HUES6 (cell line): ENCODE measurements around the gene TMEM176B.

ENCODE experiments used
- H3K27ac ChIP-seq: 2 replicates; pipeline ENCODE4 v1.7.0; 2013; ENCODE audit warnings: low read depth, mild to moderate bottlenecking, low read length, inconsistent platforms
- H3K27me3 ChIP-seq: 2 replicates; pipeline ENCODE4 v1.6.1; 2013; ENCODE audit warnings: low read length; ENCODE audit not compliant: control insufficient read depth, insufficient read depth
- H3K36me3 ChIP-seq: 2 replicates; pipeline ENCODE4 v1.6.1; 2013; ENCODE audit warnings: low read length; ENCODE audit not compliant: control insufficient read depth, insufficient read depth
- H3K4me1 ChIP-seq: 2 replicates; pipeline ENCODE4 v1.6.1; 2013; ENCODE audit warnings: low read length; ENCODE audit not compliant: control insufficient read depth, insufficient read depth
- H3K4me3 ChIP-seq: 2 replicates; pipeline ENCODE4 v1.5.1; 2013; ENCODE audit warnings: low read depth, low read length
- H3K9ac ChIP-seq: one replicate; pipeline ENCODE4 v1.6.1; 2013; ENCODE audit warnings: mild to moderate bottlenecking, low read length
- H3K9me3 ChIP-seq: 2 replicates; pipeline ENCODE4 v1.6.1; 2013; ENCODE audit warnings: low read depth, low read length; ENCODE audit not compliant: control insufficient read depth, insufficient read depth

Gene TMEM176B

DNA sequence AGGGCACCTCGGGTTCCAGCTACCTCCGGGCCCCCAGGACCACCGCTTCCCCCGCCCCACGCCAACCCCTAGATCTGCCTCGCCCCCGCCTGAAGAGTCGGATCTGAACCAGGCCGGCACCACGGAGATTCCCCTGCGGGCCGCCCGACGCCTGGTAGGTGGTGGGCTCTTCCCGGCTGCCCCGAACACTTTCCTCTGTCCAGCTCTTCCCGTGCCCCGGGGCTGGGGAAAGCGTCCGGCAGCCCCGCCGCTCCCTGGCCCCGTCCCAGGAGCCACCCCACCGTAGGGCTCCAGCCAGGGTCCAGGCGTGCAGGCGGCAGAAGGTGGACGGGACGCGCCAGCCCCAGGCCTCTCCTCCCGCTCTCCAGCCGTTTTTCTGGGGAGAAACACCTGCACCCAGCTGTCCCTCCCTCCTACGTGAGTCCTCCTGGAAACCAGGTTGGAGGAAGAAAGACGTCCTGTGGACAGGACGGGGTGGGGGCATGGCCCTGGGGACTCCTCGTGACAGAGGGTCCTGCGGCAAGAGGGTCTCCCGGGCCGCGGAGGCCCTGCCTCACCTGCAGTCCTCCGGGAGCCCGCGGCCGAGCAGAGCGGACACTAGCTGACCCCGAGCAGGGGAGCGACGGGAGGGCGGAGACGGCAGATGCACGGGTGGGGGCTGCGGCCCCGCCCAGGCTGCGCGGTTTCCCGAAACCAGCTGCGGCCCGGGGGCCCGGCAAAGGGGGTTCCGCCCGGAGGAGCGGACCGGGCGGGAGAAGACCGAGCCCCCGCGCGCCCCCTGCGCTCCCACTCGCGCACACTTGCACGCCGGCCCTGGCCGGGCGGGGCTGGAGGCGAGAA, at the start of gene TMEM176B:
Gene TMEM176B (minus strand): TSS at position 624 of the 840 bp plus-strand sequence. CDS start 3,795 bp downstream, outside the sequence.
- Histone ChIP-seq H3K4me3 (peak within 1 kb of the TSS; percentile 59), H3K9me3 (no peaks in the 10 kb centered on the region), H3K4me1 (peaks cover 2% of the 10 kb centered on the region; the same call in 1 of the 2 replicates), H3K27me3 (peaks cover 99% of the 10 kb centered on the region), H3K9ac (no peak within 1 kb of the TSS), H3K27ac (no peak within 1 kb of the TSS), H3K36me3 (no peaks in the 10 kb centered on the region)

DNA sequence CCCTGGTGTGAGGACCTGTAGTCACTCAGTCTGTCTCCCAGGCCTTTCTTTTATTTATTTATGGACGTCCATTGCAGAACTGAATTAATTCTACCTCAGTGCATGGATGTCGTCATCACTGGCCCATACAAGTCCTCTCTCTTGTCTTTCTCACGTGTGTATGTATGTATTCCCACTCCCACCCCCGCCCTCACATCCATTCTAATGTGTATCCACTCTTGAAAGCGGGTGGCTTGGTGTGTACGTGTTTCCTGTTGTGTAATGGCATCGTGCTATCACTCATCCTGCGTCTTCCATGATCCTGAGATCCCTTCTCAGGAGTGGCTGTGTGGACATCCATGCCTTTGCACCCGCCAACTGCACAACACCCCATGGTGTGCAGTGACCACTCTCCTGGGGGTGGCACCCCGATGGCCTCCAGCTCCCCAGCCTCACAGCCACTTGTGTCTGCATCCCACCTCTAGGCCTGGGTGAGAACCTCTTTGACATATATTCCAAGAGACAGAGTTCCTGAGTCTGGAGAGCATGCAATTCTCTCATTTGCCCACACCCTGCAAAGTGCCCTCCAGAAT, 49.1 kb upstream of the TMEM176B start:
- Histone ChIP-seq H3K4me3 (no peak overlapping the region), H3K9me3 (no peaks in the 10 kb centered on the region), H3K9ac (no peak overlapping the region), H3K27ac (no peak overlapping the region), H3K27me3 (peaks cover 22% of the 10 kb centered on the region), H3K4me1 (no peaks in the 10 kb centered on the region), H3K36me3 (no peaks in the 10 kb centered on the region)

DNA sequence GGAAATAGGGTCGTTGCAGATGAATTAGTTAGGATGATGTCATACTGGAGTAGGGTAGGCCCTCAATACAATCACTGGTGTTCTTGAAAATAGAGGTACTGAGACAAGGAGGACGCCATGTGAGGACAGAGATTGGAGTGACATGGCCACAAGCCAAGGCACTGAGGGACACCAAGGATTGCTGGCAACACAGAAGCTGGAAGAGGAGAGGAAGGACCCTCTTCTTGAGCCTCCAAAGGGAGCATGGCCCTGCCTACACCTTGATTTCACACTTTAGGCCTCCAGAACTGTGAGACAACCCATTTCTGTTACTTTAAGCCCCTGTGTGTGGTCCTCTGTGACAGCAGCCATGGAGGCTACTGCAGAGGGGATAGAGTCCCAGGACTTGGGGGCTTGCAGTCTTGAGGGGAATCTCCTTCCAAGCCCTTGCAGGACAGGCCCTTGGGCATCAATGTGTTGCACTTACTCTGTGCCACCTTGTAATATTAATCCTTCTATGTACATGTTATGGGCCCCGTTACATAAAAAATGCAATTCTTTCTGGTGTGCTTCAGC, 48.5 kb upstream of the TMEM176B start:
- Histone ChIP-seq H3K4me1 (no peaks in the 10 kb centered on the region), H3K27me3 (peaks cover 22% of the 10 kb centered on the region), H3K4me3 (no peak overlapping the region), H3K9me3 (no peaks in the 10 kb centered on the region), H3K9ac (no peak overlapping the region), H3K27ac (no peak overlapping the region), H3K36me3 (no peaks in the 10 kb centered on the region)

DNA sequence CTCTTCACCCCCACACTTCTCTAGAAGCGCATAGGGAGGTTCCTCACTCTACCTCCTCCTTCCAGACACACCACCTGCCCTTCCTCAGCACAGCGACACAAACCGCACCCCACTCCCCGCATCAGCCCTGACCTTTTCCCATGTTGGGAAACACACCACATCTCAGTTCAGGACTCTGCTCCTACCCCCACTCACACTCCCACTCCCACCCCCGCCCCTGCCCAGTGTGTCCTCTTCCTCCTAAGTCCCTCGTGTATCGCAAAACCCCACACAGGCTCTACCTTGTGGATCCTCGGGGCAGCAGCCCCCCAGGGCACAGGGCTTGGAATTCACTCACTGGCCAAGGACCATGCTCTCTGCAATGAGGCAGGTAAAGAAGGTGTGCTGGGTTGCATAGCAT, 47.9 kb upstream of the TMEM176B start:
- Histone ChIP-seq H3K36me3 (no peaks in the 10 kb centered on the region), H3K4me1 (no peaks in the 10 kb centered on the region), H3K27ac (no peak overlapping the region), H3K27me3 (peaks cover 22% of the 10 kb centered on the region), H3K4me3 (no peak overlapping the region), H3K9me3 (no peaks in the 10 kb centered on the region), H3K9ac (no peak overlapping the region)

DNA sequence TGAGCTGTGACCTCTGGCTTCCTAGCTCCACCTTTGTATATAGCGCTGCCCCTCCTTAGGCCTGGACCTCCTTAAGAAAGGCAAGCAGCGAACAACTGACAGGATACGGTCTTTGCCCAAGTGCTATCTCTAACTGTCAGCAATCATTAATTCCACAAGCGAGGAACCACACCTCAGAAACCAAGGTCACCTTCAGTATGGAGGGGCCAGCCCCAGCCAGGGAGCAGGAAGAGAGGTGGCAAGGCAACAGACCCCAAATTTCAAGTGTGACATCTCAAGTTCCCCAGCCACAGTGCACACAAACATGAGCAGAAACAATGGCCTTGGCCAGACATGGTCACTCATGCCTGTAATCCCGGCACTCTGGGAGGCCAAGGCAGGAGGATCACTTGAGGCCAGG, 47.4 kb upstream of the TMEM176B start:
- Histone ChIP-seq H3K36me3 (no peaks in the 10 kb centered on the region), H3K27ac (no peak overlapping the region), H3K27me3 (peaks cover 18% of the 10 kb centered on the region), H3K4me3 (no peak overlapping the region), H3K9me3 (no peaks in the 10 kb centered on the region), H3K9ac (no peak overlapping the region), H3K4me1 (no peaks in the 10 kb centered on the region)

DNA sequence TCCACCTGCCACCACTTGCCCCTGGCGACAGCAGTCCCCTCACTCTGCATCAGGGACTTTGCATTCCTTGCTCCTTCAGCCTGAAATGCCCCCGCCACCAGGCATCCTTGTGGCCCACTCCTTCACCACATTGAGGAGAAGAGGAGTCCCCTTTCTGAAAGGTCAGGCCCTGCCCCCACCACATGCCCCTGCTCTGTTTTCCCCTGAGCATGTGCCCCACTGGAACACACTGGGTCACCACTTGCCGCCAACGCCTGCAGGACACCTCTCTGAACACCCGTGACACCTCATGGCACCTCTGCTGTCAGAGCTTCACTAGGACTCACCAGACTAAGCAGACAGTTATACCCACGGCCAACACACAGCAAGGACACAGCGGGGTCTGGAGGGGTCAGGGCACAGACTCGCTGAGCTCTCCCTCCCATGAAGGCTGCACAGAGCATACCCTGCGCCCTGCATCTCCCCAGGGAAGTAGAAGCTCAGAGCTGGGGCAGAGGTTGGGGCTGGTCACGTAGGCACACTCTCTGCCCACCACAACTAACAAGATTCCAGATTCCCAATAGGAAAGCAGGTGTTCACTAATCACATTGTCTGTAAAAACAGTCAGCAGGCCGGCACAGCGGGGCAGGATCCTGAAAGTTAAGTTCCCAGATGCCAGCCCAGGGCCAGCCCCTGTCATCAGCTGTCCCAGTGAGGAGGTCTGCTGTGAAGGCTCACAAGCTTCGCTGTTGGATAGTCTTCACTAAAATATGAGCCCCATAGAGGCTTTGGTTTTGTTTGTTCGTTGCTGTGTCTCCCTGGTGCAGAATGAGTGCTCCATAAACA, 46.3 kb upstream of the TMEM176B start:
- H3K4me1 ChIP-seq: no peaks in the 10 kb centered on the region
- H3K9me3 ChIP-seq: no peaks in the 10 kb centered on the region
- H3K36me3 ChIP-seq: no peaks in the 10 kb centered on the region
- H3K4me3 ChIP-seq: no peak overlapping the region
- no peak overlapping the region for H3K9ac ChIP-seq
- peaks cover 7% of the 10 kb centered on the region for H3K27me3 ChIP-seq
- H3K27ac ChIP-seq: no peak overlapping the region

DNA sequence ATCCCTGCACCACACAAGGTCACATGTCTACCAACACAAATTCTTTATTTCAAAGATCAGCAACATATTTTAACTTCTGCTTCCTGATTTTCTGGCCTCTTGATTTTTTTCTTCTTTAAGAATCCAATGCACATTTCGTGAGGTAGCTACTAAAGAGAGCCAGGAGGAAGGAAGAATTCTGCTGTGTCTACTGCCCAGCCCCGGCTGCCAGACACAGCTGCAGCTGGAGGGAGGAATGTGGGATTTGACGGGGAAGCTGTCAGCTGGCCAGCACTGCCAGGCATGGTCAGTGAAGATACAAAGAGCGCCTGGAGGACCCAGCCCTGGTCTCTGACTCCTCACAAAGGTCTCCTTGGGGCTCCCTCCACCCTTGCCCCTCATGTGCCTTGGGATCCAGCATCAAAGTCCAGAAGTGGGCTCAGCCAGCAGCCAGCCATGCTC, 45.3 kb upstream of the TMEM176B start:
- H3K9me3 ChIP-seq: no peaks in the 10 kb centered on the region
- H3K27me3 ChIP-seq: peaks cover 6% of the 10 kb centered on the region; the same call in 1 of the 2 replicates
- H3K4me1 ChIP-seq: no peaks in the 10 kb centered on the region
- H3K4me3 ChIP-seq: no peak overlapping the region
- H3K9ac ChIP-seq: no peak overlapping the region
- no peak overlapping the region for H3K27ac ChIP-seq
- H3K36me3 ChIP-seq: no peaks in the 10 kb centered on the region

DNA sequence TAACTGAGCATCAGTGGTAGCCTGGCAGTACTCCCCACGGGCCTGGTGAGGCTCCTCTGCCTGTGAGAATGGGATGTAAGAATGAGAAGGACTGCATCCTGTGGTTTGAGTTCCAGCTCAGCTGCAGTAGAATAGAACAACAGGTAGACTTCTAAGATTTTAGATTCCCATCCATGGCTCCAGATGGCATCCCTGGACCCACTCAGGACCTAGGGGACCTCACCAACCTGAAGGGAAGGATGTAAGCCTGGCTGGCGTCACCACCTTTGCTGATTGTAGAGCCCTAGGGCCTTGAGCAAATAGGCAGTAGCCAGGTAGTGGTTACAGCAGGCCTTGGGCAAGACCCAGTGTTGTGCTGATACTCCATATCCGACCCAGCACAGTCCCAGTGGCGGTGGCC, 42.6 kb upstream of the TMEM176B start:
- H3K9ac ChIP-seq: no peak overlapping the region
- no peak overlapping the region for H3K4me3 ChIP-seq
- H3K27ac ChIP-seq: no peak overlapping the region
- no peaks in the 10 kb centered on the region for H3K9me3 ChIP-seq
- H3K27me3 ChIP-seq: no peaks in the 10 kb centered on the region; the same call in 1 of the 2 replicates
- no peaks in the 10 kb centered on the region for H3K36me3 ChIP-seq
- H3K4me1 ChIP-seq: no peaks in the 10 kb centered on the region

DNA sequence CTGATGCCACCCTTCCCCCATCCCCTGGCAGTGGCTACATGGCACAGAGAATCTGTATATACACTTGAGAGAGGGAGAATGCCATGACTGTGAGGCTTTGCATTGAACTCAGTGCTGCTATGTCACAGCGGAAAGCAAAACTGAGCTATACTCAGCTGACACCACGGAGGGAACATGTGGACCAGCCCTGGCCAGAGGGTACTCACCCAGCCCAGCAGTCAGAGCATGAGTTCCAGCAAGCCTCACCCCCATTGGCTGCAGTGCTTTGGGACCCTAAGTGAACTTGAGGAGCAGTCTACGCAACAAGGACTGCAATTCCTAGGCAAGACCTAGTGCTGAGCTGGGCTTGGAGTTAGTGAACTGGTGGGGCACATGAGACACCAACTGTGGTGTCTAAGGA, 41.9 kb upstream of the TMEM176B start:
- no peaks in the 10 kb centered on the region for H3K4me1 ChIP-seq
- H3K36me3 ChIP-seq: no peaks in the 10 kb centered on the region
- H3K27ac ChIP-seq: no peak overlapping the region
- H3K9ac ChIP-seq: no peak overlapping the region
- H3K27me3 ChIP-seq: no peaks in the 10 kb centered on the region; the same call in 1 of the 2 replicates
- no peaks in the 10 kb centered on the region for H3K9me3 ChIP-seq
- H3K4me3 ChIP-seq: no peak overlapping the region

DNA sequence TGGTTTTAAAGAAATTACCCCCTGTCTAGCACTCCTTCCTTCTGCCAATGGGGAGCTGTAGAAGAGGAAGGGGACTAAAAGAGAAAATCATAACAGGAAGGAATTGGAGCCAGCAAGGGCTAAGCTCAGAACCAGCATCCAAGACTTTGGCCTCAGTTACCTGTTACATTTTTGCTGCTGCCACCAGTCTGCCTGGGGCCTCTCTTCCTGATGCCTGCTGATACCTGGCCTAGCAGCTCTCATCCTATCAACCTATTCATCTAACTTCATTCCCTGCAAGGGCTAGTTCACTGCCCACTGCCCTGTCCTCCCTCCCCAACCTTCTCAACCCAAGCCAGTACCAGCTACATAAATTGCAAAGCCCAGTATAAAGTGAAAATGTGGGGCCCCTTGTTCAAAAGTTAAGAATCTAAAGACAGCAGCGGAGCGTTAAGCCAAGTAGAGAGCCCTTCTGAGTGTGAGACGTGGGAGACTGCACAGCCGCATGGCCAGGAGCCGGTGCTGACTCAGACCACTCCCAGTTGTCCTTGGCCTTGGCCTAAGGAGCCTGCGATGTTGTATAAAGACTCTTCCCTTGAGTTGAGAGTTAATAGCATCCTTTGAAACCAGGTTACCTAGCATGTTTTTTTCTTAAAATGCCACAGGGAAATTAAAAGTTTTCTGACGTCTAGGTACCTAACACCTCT, 38.9 kb upstream of the TMEM176B start:
- Histone ChIP-seq H3K9ac (no peak overlapping the region), H3K9me3 (no peaks in the 10 kb centered on the region), H3K27ac (no peak overlapping the region), H3K27me3 (peaks cover 12% of the 10 kb centered on the region), H3K4me1 (no peaks in the 10 kb centered on the region), H3K4me3 (no peak overlapping the region), H3K36me3 (no peaks in the 10 kb centered on the region)
